Gastroesophageal sphincter (tissue), 3 donors: ENCODE data around the gene MT1G.

Experiments
- CTCF ChIP-seq, 4 experiments: fragments of 200-600 bp in 2 of 4; fragments of 450-650 bp in 2 of 4; sonication (generic) in 1 of 4; IDR thresholded peaks; one replicate each; pipeline ENCODE4 v1.5.1; 2017 to 2019; ENCODE audit warnings: antibody characterized with exemption in 4 of 4, mild to moderate bottlenecking in 2 of 4, moderate library complexity in 2 of 4
- EP300 ChIP-seq: sonication (generic); formaldehyde crosslinking; IDR thresholded peaks from one replicate; pipeline ENCODE4 v1.6.1; 2017; ENCODE audit warnings: antibody characterized with exemption, mild to moderate bottlenecking
- POLR2A ChIP-seq, 2 donors: fragments of 450-650 bp; IDR thresholded peaks; one replicate each; pipeline ENCODE4 v1.6.1; 2017; ENCODE audit warnings: antibody characterized with exemption in 2 of 2, mild to moderate bottlenecking in 2 of 2, moderate library complexity in 1 of 2
- POLR2AphosphoS5 ChIP-seq: sonication (generic); formaldehyde crosslinking; IDR thresholded peaks from one replicate; pipeline ENCODE4 v1.6.1; 2017; ENCODE audit warnings: antibody characterized with exemption

DNA sequence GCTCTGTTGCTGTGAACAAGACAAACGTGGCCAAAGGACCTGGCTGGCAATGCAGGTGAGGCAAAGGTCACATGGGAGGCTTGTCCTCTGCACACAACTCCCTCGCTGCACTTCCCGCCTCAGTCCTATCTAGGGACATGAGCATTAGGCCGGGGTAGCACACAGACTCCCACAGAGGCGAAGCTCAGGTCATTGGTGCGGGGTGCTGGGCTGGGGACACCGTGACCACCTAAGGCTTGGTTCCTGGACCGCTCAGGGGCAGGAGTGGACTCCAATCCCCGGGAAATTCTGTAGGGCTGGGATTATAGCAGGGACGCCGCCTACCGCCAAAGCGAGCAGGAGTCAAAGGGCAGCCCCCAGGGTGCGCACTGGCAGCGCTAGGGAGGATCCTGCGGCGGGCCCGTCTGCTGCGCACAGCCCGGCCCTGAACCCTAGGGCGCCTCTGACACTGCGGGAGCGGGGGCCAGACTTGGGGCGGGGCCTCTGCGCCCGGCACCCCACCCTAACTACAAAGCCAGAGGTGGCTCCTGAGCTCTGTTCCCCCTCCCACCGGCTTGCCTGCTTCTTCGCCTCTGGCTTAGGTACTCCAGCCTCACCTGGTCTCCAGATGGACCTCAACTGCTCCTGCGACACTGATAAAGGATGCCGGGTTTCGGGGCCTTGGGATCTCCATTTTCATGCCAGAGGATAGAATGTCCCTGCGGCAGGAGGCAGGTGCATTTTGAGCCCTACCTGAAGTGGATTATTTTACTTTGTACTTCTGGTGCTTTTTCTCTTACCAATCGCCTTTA, 20.0 kb downstream of the MT1G start:
- no peak for TF ChIP-seq CTCF (IDR thresholded peaks at IDR 0.05)
- TF ChIP-seq POLR2AphosphoS5 = no peak
- no peak for TF ChIP-seq EP300
- no peak for TF ChIP-seq POLR2A (IDR thresholded peaks at IDR 0.05)
